Progenitor cell of endocrine pancreas (in vitro differentiated cells): ENCODE results near the gene WDR27. TPM values are rescaled to one million over a fixed set of nuclear protein-coding genes. Genes with fewer than 3 reads are reported as not detected.

ENCODE experiments used
- DNase-seq: peaks from one replicate; pipeline ENCODE4 v3.0.0; 2021; ENCODE audit warnings: low spot score; ENCODE audit not compliant: unreplicated experiment
- H3K27ac Mint-ChIP-seq: 2 replicates; pipeline ENCODE4 v1.8.0; 2021; ENCODE audit warnings: mild to moderate bottlenecking, moderate library complexity, mixed read lengths
- H3K27me3 Mint-ChIP-seq: 2 replicates; pipeline ENCODE4 v1.8.0; 2021; ENCODE audit warnings: mixed read lengths
- H3K36me3 Mint-ChIP-seq: 2 replicates; pipeline ENCODE4 v1.8.0; 2022; ENCODE audit warnings: mixed read lengths; ENCODE audit not compliant: insufficient read depth
- H3K4me1 Mint-ChIP-seq: 2 replicates; pipeline ENCODE4 v1.8.0; 2021; ENCODE audit warnings: low read depth, mixed read lengths
- H3K4me3 Mint-ChIP-seq: 2 replicates; pipeline ENCODE4 v1.8.0; 2021; ENCODE audit warnings: low read depth, mild to moderate bottlenecking, moderate library complexity, mixed read lengths
- H3K9me3 Mint-ChIP-seq: 2 replicates; pipeline ENCODE4 v1.8.0; 2021; ENCODE audit warnings: low read depth, mixed read lengths
- CTCF ChIP-seq: fragments of 200-600 bp; sonication (generic); IDR thresholded peaks from one replicate; pipeline ENCODE4 v1.5.0; 2021; ENCODE audit warnings: antibody characterized with exemption, mild to moderate bottlenecking; ENCODE audit not compliant: unreplicated experiment
- total RNA-seq: library from RNA; stranded (reverse); gene quantifications from 2 replicates; pipeline ENCODE4 v1.2.1, GENCODE V29; 2021

WDR27 gene
- total RNA-seq, 1 donor from 2014 or later = 123 TPM

- no peak for TF ChIP-seq CTCF
- Mint-ChIP-seq H3K36me3 (peaks cover 26% of the 10 kb centered on the region), H3K9me3 (peaks cover 15% of the 10 kb centered on the region), H3K4me1 (peaks cover 5% of the 10 kb centered on the region), H3K27me3 (no peaks in the 10 kb centered on the region), H3K27ac (peak overlapping the region; percentile 64), H3K4me3 (no peak overlapping the region)
- no peak for DNase-seq
These were observed 140.2 kb downstream of the WDR27 start for GRCh38 chr6:169561665-169562064.

- Mint-ChIP-seq H3K4me3 (no peak overlapping the region), H3K36me3 (peaks cover 26% of the 10 kb centered on the region), H3K27me3 (no peaks in the 10 kb centered on the region), H3K27ac (no peak overlapping the region), H3K4me1 (peaks cover 5% of the 10 kb centered on the region), H3K9me3 (peaks cover 15% of the 10 kb centered on the region)
- DNase-seq = no peak
- TF ChIP-seq CTCF = no peak
These were observed 142.2 kb downstream of the WDR27 start for GRCh38 chr6:169559592-169559991.

- Mint-ChIP-seq H3K36me3 (peaks cover 26% of the 10 kb centered on the region), H3K4me3 (no peak overlapping the region), H3K27me3 (no peaks in the 10 kb centered on the region), H3K9me3 (peaks cover 15% of the 10 kb centered on the region), H3K4me1 (peaks cover 5% of the 10 kb centered on the region), H3K27ac (no peak overlapping the region)
- no peak for TF ChIP-seq CTCF
- DNase-seq = no peak
These were observed 142.9 kb downstream of the WDR27 start for GRCh38 chr6:169558774-169559441.

GRCh38 chr6:169558378-169558773 is 143.5 kb downstream of the WDR27 start:
- no peak for TF ChIP-seq CTCF
- peaks cover 15% of the 10 kb centered on the region for H3K9me3 Mint-ChIP-seq
- H3K4me3 Mint-ChIP-seq = no peak overlapping the region
- H3K36me3 Mint-ChIP-seq = peaks cover 25% of the 10 kb centered on the region
- DNase-seq = no peak
- peaks cover 5% of the 10 kb centered on the region for H3K4me1 Mint-ChIP-seq
- H3K27me3 Mint-ChIP-seq = no peaks in the 10 kb centered on the region
- no peak overlapping the region for H3K27ac Mint-ChIP-seq

GRCh38 chr6:169557887-169558286 is 143.9 kb downstream of the WDR27 start:
- H3K27me3 Mint-ChIP-seq = no peaks in the 10 kb centered on the region
- no peak overlapping the region for H3K4me3 Mint-ChIP-seq
- TF ChIP-seq CTCF = no peak
- peaks cover 24% of the 10 kb centered on the region for H3K36me3 Mint-ChIP-seq
- H3K9me3 Mint-ChIP-seq = peaks cover 15% of the 10 kb centered on the region
- peaks cover 5% of the 10 kb centered on the region for H3K4me1 Mint-ChIP-seq
- DNase-seq = no peak
- H3K27ac Mint-ChIP-seq = no peak overlapping the region
